K562 (cell line): ENCODE measurements around the gene LRRC8E. TPM values are rescaled to one million over a fixed set of nuclear protein-coding genes. Genes with fewer than 3 reads are reported as not detected.

ENCODE experiments used
- CHD4 ChIP-seq: fragments of 200-600 bp; sonication (generic); IDR thresholded peaks from 3 replicates; pipeline ENCODE4 v1.6.1; 2012; ENCODE audit warnings: low read depth, mild to moderate bottlenecking, mixed read lengths, low read length, inconsistent platforms; ENCODE audit not compliant: insufficient read depth, insufficient replicate concordance, poor library complexity, severe bottlenecking
- CREB3 ChIP-seq: fragments of 450-650 bp; conservative IDR thresholded peaks from 2 replicates; pipeline ENCODE4 v1.6.1; 2016; ENCODE audit warnings: missing genetic modification characterization, low read depth, mild to moderate bottlenecking, missing compliant biosample characterization, moderate library complexity
- CXXC5 ChIP-seq: fragments of 250-450 bp; sonication (Bioruptor Pico); IDR thresholded peaks from 2 replicates; pipeline ENCODE4 v1.8.0; 2022; ENCODE audit warnings: inconsistent platforms, mild to moderate bottlenecking, moderate library complexity
- E2F3 ChIP-seq: fragments of 250-450 bp; sonication (Bioruptor Pico); IDR thresholded peaks from 2 replicates; pipeline ENCODE4 v1.4.0; 2020; ENCODE audit warnings: mild to moderate bottlenecking
- ESRRA ChIP-seq: fragments of 450-650 bp; IDR thresholded peaks from 2 replicates; pipeline ENCODE4 v1.6.1; 2014; ENCODE audit warnings: low read depth, mild to moderate bottlenecking, moderate library complexity, borderline replicate concordance
- KDM2B ChIP-seq: fragments of 250-450 bp; sonication (Bioruptor Pico); IDR thresholded peaks from 2 replicates; pipeline ENCODE4 v1.8.0; 2021; ENCODE audit warnings: mild to moderate bottlenecking, moderate library complexity
- KLF16 ChIP-seq: IDR thresholded peaks from 2 replicates; pipeline ENCODE4 v1.6.1; 2016; ENCODE audit warnings: antibody characterized with exemption
- MLX ChIP-seq, 2 experiments: fragments of 450-650 bp in 1 of 2; sonication (generic) in 1 of 2; formaldehyde crosslinking; conservative IDR thresholded peaks; 2 replicates each; pipeline versions ENCODE4 v1.4.0 to v1.8.1; 2020 to 2022; ENCODE audit warnings: mild to moderate bottlenecking in 1 of 2, missing genetic modification reagents in 1 of 2
- MXD1 ChIP-seq: fragments of 250-450 bp; sonication (Bioruptor Pico); IDR thresholded peaks from 2 replicates; pipeline ENCODE4 v1.8.0; 2021; ENCODE audit warnings: borderline replicate concordance, mild to moderate bottlenecking, moderate library complexity; ENCODE audit not compliant: poor library complexity, severe bottlenecking
- NBN ChIP-seq: fragments of 450-650 bp; IDR thresholded peaks from 2 replicates; pipeline ENCODE4 v1.6.1; 2016; ENCODE audit warnings: low read depth, mild to moderate bottlenecking
- NCOA6 ChIP-seq: fragments of 450-650 bp; IDR thresholded peaks from 2 replicates; pipeline ENCODE4 v1.6.1; 2017; ENCODE audit warnings: mild to moderate bottlenecking
- NCOR1 ChIP-seq: fragments of 450-650 bp; IDR thresholded peaks from 2 replicates; pipeline ENCODE4 v1.6.1; 2016; ENCODE audit warnings: mild to moderate bottlenecking, moderate library complexity
- NR1H2 ChIP-seq: sonication (generic); formaldehyde crosslinking; IDR thresholded peaks from 2 replicates; pipeline ENCODE4 v1.4.0; 2020; ENCODE audit warnings: mild to moderate bottlenecking, missing genetic modification reagents
- RBM39 ChIP-seq: fragments of 200-400 bp; formaldehyde crosslinking; optimal IDR thresholded peaks from 2 replicates; pipeline ENCODE3; 2018; ENCODE audit warnings: low read depth, low read length
- RUNX1 ChIP-seq: sonication (generic); IDR thresholded peaks from 2 replicates; pipeline ENCODE4 v1.6.1; 2016; ENCODE audit warnings: antibody characterized with exemption, low read depth
- SIN3A ChIP-seq, 2 experiments: fragments of 150-350 bp in 1 of 2; IDR thresholded peaks; 2 replicates each; pipeline ENCODE4 v1.6.1; 2011 to 2016; ENCODE audit warnings: borderline replicate concordance in 2 of 2, low read depth in 2 of 2, low read length in 2 of 2, mild to moderate bottlenecking in 2 of 2, moderate library complexity in 2 of 2; ENCODE audit not compliant: control insufficient read depth in 1 of 2
- SRSF7 ChIP-seq: fragments of 200-400 bp; formaldehyde crosslinking; optimal IDR thresholded peaks from 2 replicates; pipeline ENCODE3; 2017; ENCODE audit warnings: mild to moderate bottlenecking, low read depth, low read length
- TAF15 ChIP-seq: fragments of 200-400 bp; formaldehyde crosslinking; IDR thresholded peaks from 2 replicates; pipeline ENCODE4 v1.6.1; 2017; ENCODE audit warnings: mild to moderate bottlenecking, low read depth, low read length, moderate library complexity
- U2AF2 ChIP-seq: fragments of 200-400 bp; formaldehyde crosslinking; optimal IDR thresholded peaks from 2 replicates; pipeline ENCODE3; 2017; ENCODE audit warnings: low read depth, mild to moderate bottlenecking, low read length
- XRCC5 ChIP-seq: fragments of 200-400 bp; formaldehyde crosslinking; IDR thresholded peaks from 2 replicates; pipeline ENCODE4 v1.6.1; 2017; ENCODE audit warnings: low read depth, mild to moderate bottlenecking, low read length
- YBX1 ChIP-seq: fragments of 450-650 bp; IDR thresholded peaks from 2 replicates; pipeline ENCODE4 v1.7.1; 2016; ENCODE audit warnings: mild to moderate bottlenecking
- ZC3H8 ChIP-seq: fragments of 450-650 bp; IDR thresholded peaks from 2 replicates; pipeline ENCODE4 v1.6.1; 2017
- ZNF124 ChIP-seq: sonication (generic); formaldehyde crosslinking; IDR thresholded peaks from 2 replicates; pipeline ENCODE4 v1.8.1; 2022; ENCODE audit warnings: missing genetic modification reagents
- ZNF224 ChIP-seq: sonication (generic); formaldehyde crosslinking; IDR thresholded peaks from 2 replicates; pipeline ENCODE4 v1.8.0; 2022; ENCODE audit warnings: mild to moderate bottlenecking, missing genetic modification reagents
- ZNF324 ChIP-seq: fragments of 250-450 bp; sonication (Bioruptor Pico); IDR thresholded peaks from 2 replicates; pipeline ENCODE4 v1.4.0; 2020; ENCODE audit warnings: mild to moderate bottlenecking
- ZNF449 ChIP-seq: fragments of 250-450 bp; sonication (Bioruptor Pico); IDR thresholded peaks from 2 replicates; pipeline ENCODE4 v1.8.0; 2022; ENCODE audit warnings: moderate library complexity, mild to moderate bottlenecking, inconsistent platforms
- polyA plus RNA-seq, 8 experiments: library from polyadenylated mRNA; depleted of rRNA in 4 of 8; stranded (reverse) in 5 of 8; unstranded in 3 of 8; fragments of >200 nt; fragmentation: Nextera tagmentation in 2 of 8; fragmentation: Illumina TruSeq in 1 of 8; extraction: Ambion mirVana in 2 of 8; extraction: Trizol in 1 of 8; gene quantifications; 2 replicates each; pipeline versions ENCODE4 v1.2.1 to v1.2.3, GENCODE V29; 2011 to 2014; ENCODE audit warnings: inconsistent platforms in 1 of 8, missing spikeins in 1 of 8
- total RNA-seq, 7 experiments: library from RNA; depleted of rRNA in 6 of 7; stranded (reverse); fragments of >200 nt in 6 of 7; fragmentation: Illumina TruSeq in 2 of 7; extraction: Trizol in 2 of 7; gene quantifications; 2 replicates each; pipeline versions ENCODE4 v1.2.1 to v1.2.3, GENCODE V29; 2011 to 2021; ENCODE audit warnings: low replicate concordance in 1 of 7

LRRC8E gene
- total and polyA plus RNA-seq, 9 of the 15 experiments (the other 6 are each of a cell fraction or from before 2014, with no cell fraction given): 0.08 to 5.7 (median 3.5) TPM; not detected in 1

- TF ChIP-seq MLX (CRISPR knock-in tag; conservative IDR thresholded peaks at IDR 0.05) (no peak), RBM39 (no peak), SRSF7 (no peak), KLF16 (peak; percentile 73), ESRRA (peak; percentile 77), ZC3H8 (no peak), CREB3 (tag) (no peak), ZNF324 (CRISPR knock-in tag) (no peak), SIN3A (IDR thresholded peaks at IDR 0.05; ENCODE audit: borderline replicate concordance in 2 of 2, control insufficient read depth in 1 of 2, low read depth in 2 of 2, low read length in 2 of 2) (peak in 1 of 2 experiments; percentile 15; a peak in 1 of 4 replicates), XRCC5 (no peak), NCOA6 (no peak), U2AF2 (no peak), CHD4 (no peak), NCOR1 (no peak), RUNX1 (no peak; the same call in 1 of the 2 replicates), NBN (no peak), ZNF224 (CRISPR knock-in tag) (no peak), NR1H2 (CRISPR knock-in tag) (0 out of 2 replicates have a peak, but pooled peaks have one; percentile 59), E2F3 (CRISPR knock-in tag) (no peak), TAF15 (no peak), CXXC5 (CRISPR knock-in tag) (peak; percentile 81), MXD1 (no peak), ZNF449 (CRISPR knock-in tag) (no peak), YBX1 (no peak), KDM2B (CRISPR knock-in tag) (peak; percentile 78; the same call in 1 of the 2 replicates), ZNF124 (CRISPR knock-in tag) (no peak)
Measured at GRCh38 chr19:7919610-7920518, 31.6 kb downstream of the LRRC8E start, which contains the start of gene SNAPC2 (continued).
